PC-9 (cell line): ENCODE measurements around the gene POLDIP3.

ENCODE experiments used
- CTCF ChIP-seq: fragments of 200-600 bp; sonication (generic); conservative IDR thresholded peaks from 2 replicates; pipeline ENCODE4 v1.6.1; 2017; ENCODE audit warnings: mixed run types, antibody characterized with exemption, mild to moderate bottlenecking, moderate library complexity
- EZH2 ChIP-seq: fragments of 200-600 bp; sonication (generic); IDR thresholded peaks from 2 replicates; pipeline ENCODE4 v1.8.0; 2017; ENCODE audit warnings: antibody characterized with exemption, low read depth

GRCh38 chr22:42608136-42608822 is 6.4 kb downstream of the POLDIP3 start:
- TF ChIP-seq CTCF = no peak
- TF ChIP-seq EZH2 = no peak
